ENCODE results near the gene ERC2. TPM values are rescaled to one million over a fixed set of nuclear protein-coding genes. Genes with fewer than 3 reads are reported as not detected.

ERC2 gene
- total and polyA plus RNA-seq, 2 of the 8 experiments (the other 6 are each of a cell fraction or from before 2014, with no cell fraction given), result 16.4 to 22.8 TPM

- WGBS, 2 experiments (ENCODE audit: extremely low coverage in 1 of 2, insufficient coverage in 1 of 2, insufficient read length in 1 of 2, insufficient replicate concordance in 2 of 2, low coverage in 1 of 2, low lambda C conversion rate in 2 of 2, missing lambda C conversion rate in 1 of 2), result 10% methylated on average over 38 of the region's 44 CpGs; no CpG with 5 or more reads in 1 of the 2 experiments
- POLR2A ChIA-PET (ENCODE audit: partially characterized antibody), result interaction anchor here (0.6 to 0.9 kb wide), 2 partner anchors 8 to 284 kb away, joined by 3 to 4 read pairs; no protein-coding TSS in a partner anchor
- peak overlapping the region; percentile 56 to 77 for H3K4me2 ChIP-seq (ENCODE audit: insufficient read depth in 1 of 2, low read depth in 2 of 2, low read length in 2 of 2)
- peak; percentile 47; the same call in 1 of the 2 replicates for TF ChIP-seq SUZ12 (IDR thresholded peaks at IDR 0.05; ENCODE audit: low read length)
These were observed 994.0 kb downstream of the ERC2 start for GRCh38 chr3:55474213-55474632.

More at GRCh38 chr3:55474213-55474632, 994.0 kb downstream of the ERC2 start:
- Histone ChIP-seq H3K79me2 (ENCODE audit: control insufficient read depth in 1 of 2, insufficient read depth in 2 of 2, low read length in 2 of 2) (no peaks in the 10 kb centered on the region), H3K27ac (ENCODE audit: low read depth, low read length) (no peak overlapping the region), H3K9me3 (ENCODE audit: insufficient read depth in 2 of 2, low read depth in 1 of 2, low read length in 1 of 2) (no peaks in the 10 kb centered on the region), H3K4ac (replicated peaks; ENCODE audit: insufficient read length, low read depth, low read length) (no peak overlapping the region), H3K36me3 (ENCODE audit: control insufficient read depth in 2 of 4, insufficient read depth in 4 of 4, low read length in 3 of 4) (0 out of 8 replicates have a peak, but pooled peaks cover 0 to 1% (median 0%) of the 10 kb centered on the region in 4 experiments), H2BK5ac (ENCODE audit: low read depth, low read length) (no peak overlapping the region), H2AFZ (ENCODE audit: low read length) (no peak overlapping the region; the same call in 1 of the 2 replicates), H3K23me2 (ENCODE audit: low read depth, low read length) (peaks cover 6% of the 10 kb centered on the region; the same call in 1 of the 2 replicates), H3K9ac (replicated peaks in 1 of 4; ENCODE audit: extremely low read depth in 1 of 4, low read depth in 3 of 4, low read length in 3 of 4) (no peak overlapping the region), H2BK15ac (ENCODE audit: low read length) (no peak overlapping the region; the same call in 1 of the 2 replicates), H4K91ac (replicated peaks; ENCODE audit: insufficient read length, low read length) (no peak overlapping the region), H3K18ac (ENCODE audit: extremely low read depth, low read length) (peak overlapping the region; percentile 38; the same call in 1 of the 2 replicates), H2BK12ac (ENCODE audit: low read depth, low read length) (peak overlapping the region; percentile 60; the same call in 1 of the 2 replicates), H4K20me1 (replicated peaks in 1 of 2; ENCODE audit: control insufficient read depth in 1 of 2, insufficient read depth in 2 of 2, low read length in 2 of 2) (no peaks in the 10 kb centered on the region), H3K4me3 (ENCODE audit: extremely low read depth in 1 of 4, insufficient read depth in 2 of 4, low read depth in 3 of 4, low read length in 4 of 4) (peak overlapping the region; percentile 3 to 55 (median 48)), H3K27me3 (replicated peaks in 1 of 4; ENCODE audit: control insufficient read depth in 3 of 4, extremely low read depth in 1 of 4, insufficient read depth in 3 of 4, low read length in 3 of 4) (peaks cover 12 to 32% (median 21%) of the 10 kb centered on the region in 4 experiments), H4K5ac (ENCODE audit: insufficient read length, low read depth, low read length) (no peak overlapping the region), H3K14ac (ENCODE audit: insufficient read length) (no peak overlapping the region), H2BK20ac (ENCODE audit: low read length) (no peak overlapping the region; the same call in 1 of the 2 replicates), H2BK120ac (replicated peaks; ENCODE audit: low read depth, low read length) (no peak overlapping the region), H4K8ac (ENCODE audit: extremely low read depth, insufficient read depth, low read length) (no peak overlapping the region), H3K23ac (ENCODE audit: insufficient read length) (no peak overlapping the region), H3K79me1 (ENCODE audit: low read depth, low read length) (no peaks in the 10 kb centered on the region), H2AK5ac (ENCODE audit: low read depth, low read length) (no peak overlapping the region), H3K4me1 (replicated peaks in 1 of 4; ENCODE audit: control insufficient read depth in 3 of 4, insufficient read depth in 4 of 4, low read length in 3 of 4) (peaks cover 0 to 2% (median 0%) of the 10 kb centered on the region in 4 experiments; a peak in 2 of 7 replicates), H3K56ac (replicated peaks; ENCODE audit: insufficient read length, low read depth, low read length) (no peak overlapping the region)
- CTCF ChIA-PET (ENCODE audit: partially characterized antibody), result interaction anchor here (0.6 to 2.2 kb wide), 4 partner anchors 36 to 782 kb away, joined by 3 to 5 read pairs (median 4); no protein-coding TSS in a partner anchor
- FAIRE-seq (no peak), DNase-seq (ENCODE audit: low read depth in 1 of 2, low spot score in 2 of 2) (peak in 1 of 2 experiments; percentile 59)

All from H1 (cell line).